Measurements from ENCODE around the gene CHMP5. TPM values are rescaled to one million over a fixed set of nuclear protein-coding genes. Genes with fewer than 3 reads are reported as not detected.

CHMP5 gene
- 53.8 TPM for total RNA-seq
- long read RNA-seq, transcript CHMP5-201 (8 exons, 1,477 nt), result major isoform, 88 of 91 reads
- long read RNA-seq, partial matches to known transcripts, result 1 of 91 reads
- long read RNA-seq, other reads (novel, unspliced or antisense), result 2 of 91 reads

DNA sequence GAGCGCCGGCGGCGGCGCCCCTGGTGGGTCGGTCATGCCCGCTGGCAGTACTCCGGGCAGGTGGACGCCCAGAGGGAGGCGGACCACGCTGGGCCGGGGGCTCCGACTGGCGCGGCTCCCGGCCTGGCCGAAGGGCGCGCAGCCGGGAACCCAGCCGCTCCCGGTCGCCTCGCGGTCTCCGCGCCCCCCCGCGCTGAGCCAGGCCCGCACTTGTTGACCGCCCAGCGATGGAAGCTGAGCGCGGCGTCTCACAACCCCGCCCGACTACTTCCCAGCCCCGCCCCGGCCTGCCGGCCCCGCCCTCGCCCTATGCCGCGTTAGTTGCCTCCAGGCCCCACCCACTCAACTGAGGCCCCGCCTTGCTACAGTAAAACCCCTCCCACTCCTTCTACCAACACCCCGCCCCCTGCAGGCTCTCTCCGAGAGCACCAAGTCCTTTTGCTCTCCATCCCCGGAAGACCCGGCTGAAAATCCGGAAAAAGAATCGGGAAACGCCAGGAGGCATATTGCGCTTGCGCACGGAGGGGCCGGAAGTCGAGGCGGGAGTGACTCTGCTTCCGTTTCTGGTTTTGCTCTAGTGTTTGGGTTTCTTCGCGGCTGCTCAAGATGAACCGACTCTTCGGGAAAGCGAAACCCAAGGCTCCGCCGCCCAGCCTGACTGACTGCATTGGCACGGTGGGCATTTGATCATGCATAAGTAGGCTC is at the start of gene CHMP5, which contains the start of gene BAG1:
CHMP5 (plus strand) TSS at position 577 of the 705 bp plus-strand sequence; CDS start at position 607, 30 bp downstream.
BAG1 (minus strand) TSS at position 236 of the 705 bp plus-strand sequence.
- intact Hi-C loops (cut with DNase I), result loop anchor here (5.0 kb wide), 1 partner anchor 237 kb away; the partner anchor contains the start of gene DNAJA1
- peak; percentile 100 for DNase-seq (ENCODE audit: low spot score)

GRCh38 chr9:33220681-33221567 is 43.9 kb upstream of the CHMP5 start:
- intact Hi-C loops (cut with DNase I), result loop anchor here (5.0 kb wide), 1 partner anchor 49 kb away; no protein-coding TSS in a partner anchor
- DNase-seq (ENCODE audit: low spot score), result no peak

DNA sequence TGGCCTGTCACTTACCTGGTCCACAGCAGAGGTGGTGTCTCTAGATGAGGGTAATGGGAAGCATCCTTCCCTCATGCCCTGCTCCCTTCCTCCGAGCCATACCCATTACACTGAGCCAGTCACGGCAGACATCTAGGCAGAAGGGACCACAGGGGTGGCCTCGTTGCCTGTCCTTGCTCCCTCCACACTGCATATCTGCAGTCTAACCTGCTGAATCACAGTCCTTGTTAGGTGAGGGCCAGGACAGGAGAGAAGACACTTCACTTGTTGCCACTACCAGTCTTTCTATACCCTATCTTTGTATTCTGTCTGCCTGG is 43.3 kb upstream of the CHMP5 start:
- DNase-seq (ENCODE audit: low spot score), result no peak
- intact Hi-C loops (cut with DNase I), result loop anchor here (5.0 kb wide), 1 partner anchor 49 kb away; no protein-coding TSS in a partner anchor

GRCh38 chr9:33222031-33222430 is 42.8 kb upstream of the CHMP5 start:
- intact Hi-C loops (cut with DNase I), result loop anchor here (5.0 kb wide), 1 partner anchor 50 kb away; no protein-coding TSS in a partner anchor
- no peak for DNase-seq (ENCODE audit: low spot score)

DNA sequence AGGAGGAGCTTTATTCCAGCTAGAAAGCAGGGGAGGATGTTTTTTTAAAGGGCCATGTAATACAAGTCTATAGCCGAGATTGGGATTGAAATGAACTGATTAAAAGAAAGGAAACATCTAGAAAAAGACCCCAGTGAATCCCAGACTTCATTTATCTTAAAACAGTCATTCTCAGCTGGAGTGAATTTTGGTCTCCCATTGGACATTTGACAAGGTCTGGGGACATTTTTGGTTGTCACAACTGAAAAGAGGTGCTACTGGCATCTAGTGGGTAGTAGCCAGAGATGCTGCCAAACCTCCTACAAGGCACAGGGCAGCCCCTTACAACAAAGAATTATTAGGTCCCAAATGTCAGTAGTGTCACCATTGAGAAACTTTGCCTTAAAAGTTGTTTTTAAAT is 41.2 kb upstream of the CHMP5 start:
- no peak for DNase-seq (ENCODE audit: low spot score)
- intact Hi-C loops (cut with DNase I), result loop anchor here (5.0 kb wide), 1 partner anchor 51 kb away; no protein-coding TSS in a partner anchor

GRCh38 chr9:33225319-33226147 is 39.3 kb upstream of the CHMP5 start:
- intact Hi-C loops (cut with DNase I), result loop anchor here (1.0 kb wide), 1 partner anchor 144 kb away; no protein-coding TSS in a partner anchor
- DNase-seq (ENCODE audit: low spot score), result no peak

DNA sequence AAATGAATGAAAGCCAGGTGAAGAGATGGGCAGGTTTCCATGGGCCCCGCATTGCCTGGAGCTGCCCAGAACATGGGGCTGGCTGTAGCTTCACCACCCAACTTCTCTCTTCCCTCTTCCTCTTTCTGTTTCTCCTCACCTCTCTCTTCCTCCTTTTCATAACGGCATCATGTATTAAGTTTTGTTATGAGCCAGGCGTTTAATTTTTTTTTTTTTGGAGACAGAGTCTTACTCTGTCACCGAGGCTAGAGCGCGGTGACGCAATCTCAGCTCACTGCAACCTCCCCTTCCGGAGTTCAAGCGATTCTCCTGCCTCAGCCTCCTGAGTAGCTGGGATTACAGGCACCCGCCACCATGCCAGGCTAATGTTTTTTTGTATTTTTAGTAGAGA is 37.8 kb upstream of the CHMP5 start:
- intact Hi-C loops (cut with DNase I), result no loop called here
- DNase-seq (ENCODE audit: low spot score), result peak; percentile 84

DNA sequence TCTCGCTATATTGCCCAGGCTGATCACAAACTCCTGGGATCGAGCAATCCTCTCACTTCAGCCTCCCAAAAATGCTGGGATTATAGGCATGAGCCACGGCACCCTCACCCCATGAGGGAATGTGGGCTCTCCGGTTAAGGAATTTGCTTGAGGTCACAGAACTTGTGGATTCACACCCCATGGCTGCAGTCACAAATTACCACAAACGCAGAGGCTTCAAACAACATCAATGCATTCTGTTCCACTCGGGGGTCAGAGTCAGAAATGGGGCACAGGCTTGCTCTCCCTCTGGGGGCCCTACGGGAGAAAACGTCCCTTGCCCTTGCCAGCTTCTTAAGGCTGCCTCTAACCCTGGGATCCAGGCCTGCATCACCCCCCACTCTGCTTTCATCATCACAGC is 37.1 kb upstream of the CHMP5 start:
- intact Hi-C loops (cut with DNase I), result no loop called here
- no peak for DNase-seq (ENCODE audit: low spot score)

GRCh38 chr9:33228606-33229005 is 36.2 kb upstream of the CHMP5 start:
- DNase-seq (ENCODE audit: low spot score), result no peak
- intact Hi-C loops (cut with DNase I), result no loop called here

DNA sequence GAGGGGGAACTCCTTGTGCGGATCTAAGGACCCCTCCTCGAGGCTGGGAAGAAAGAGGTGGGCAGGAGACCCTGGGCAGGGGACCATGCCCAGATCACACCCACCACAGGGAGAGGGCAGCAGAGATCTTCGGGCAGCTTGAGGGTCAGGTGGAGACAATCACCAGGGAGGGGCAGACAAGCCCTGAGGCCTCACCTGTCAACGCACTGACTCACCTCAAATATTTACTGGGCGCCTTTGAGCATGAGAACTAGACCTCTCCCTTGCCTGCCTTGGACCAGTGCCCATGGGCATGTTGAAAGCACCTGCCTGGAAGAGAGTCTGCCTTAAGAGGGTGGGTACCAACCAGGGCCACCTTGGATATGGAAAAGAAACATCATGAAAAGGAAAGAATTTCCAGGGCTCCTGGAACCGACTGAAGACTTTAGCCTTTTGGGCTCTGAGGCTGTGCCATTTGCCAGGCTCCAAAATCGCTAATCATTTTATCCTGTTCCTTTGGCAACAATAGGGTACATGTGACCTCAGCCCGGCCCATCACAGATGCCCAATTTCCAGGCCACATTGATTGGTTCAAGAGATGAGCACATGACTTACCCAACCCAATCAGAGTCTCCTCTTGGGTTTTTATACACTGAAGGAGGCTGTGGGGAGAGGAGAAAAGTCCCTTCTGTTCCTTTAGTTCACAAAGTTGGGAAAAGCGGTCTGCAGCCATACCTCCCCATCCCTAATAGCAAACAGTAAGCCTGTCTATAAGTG is 35.3 kb upstream of the CHMP5 start:
- intact Hi-C loops (cut with DNase I), result no loop called here
- no peak for DNase-seq (ENCODE audit: low spot score)

- no peak for DNase-seq (ENCODE audit: low spot score)
- intact Hi-C loops (cut with DNase I), result no loop called here
Measured at GRCh38 chr9:33230756-33231622, 33.9 kb upstream of the CHMP5 start.

DNA sequence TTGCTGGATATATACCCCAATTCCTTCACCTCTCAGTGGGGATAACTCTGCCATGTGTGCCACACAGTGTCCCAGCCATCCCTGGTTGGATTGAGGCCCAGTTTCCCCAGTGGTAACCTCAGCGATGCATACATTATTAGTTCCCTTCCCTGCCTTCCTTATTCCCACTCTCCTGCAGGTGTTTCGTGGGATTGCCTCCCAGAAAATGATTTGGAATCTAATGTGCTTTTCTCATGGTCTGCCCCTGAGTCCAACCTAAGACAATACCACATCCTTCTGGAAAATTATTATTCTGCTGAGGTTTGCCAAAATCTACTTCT is 33.3 kb upstream of the CHMP5 start:
- DNase-seq (ENCODE audit: low spot score), result no peak
- intact Hi-C loops (cut with DNase I), result no loop called here

- intact Hi-C loops (cut with DNase I), result no loop called here
- DNase-seq (ENCODE audit: low spot score), result no peak
Measured at GRCh38 chr9:33232815-33233214, 32.0 kb upstream of the CHMP5 start.

DNA sequence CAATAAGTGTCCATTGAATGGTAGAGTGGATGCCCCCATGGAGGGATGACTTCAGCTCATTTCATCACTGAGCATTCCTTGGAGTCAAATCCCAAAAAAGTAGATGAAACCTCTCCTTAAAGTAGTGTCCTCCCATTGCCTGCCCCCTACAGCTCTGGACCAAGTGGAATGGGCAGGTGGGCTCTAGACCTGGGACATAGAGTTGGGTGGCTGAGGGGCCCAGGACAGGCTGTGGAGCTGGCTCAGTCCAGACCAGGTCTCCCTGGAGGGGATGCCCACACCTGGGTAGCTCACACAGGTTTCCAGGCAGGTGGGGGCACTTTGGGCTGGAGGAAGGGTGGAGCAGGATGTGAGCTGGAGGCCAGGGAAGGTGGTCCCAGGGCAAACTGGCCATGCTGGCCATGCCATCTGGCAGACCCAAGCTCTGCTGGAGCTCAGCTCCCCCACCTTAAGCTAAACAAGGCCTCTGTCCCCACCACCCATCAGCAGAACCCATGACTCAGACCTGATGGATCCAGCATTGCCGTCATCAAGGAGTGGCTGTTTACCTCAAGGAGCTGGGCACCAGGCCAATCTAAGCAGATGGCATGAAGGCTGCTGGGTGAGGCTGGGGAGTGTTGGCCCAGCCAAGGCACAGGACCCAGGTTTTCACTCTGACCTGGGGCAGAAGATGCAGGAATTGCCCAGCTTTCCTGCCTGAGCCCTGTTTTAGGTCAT is 31.1 kb upstream of the CHMP5 start:
- intact Hi-C loops (cut with DNase I), result no loop called here
- peak; percentile 0 for DNase-seq (ENCODE audit: low spot score)

DNA sequence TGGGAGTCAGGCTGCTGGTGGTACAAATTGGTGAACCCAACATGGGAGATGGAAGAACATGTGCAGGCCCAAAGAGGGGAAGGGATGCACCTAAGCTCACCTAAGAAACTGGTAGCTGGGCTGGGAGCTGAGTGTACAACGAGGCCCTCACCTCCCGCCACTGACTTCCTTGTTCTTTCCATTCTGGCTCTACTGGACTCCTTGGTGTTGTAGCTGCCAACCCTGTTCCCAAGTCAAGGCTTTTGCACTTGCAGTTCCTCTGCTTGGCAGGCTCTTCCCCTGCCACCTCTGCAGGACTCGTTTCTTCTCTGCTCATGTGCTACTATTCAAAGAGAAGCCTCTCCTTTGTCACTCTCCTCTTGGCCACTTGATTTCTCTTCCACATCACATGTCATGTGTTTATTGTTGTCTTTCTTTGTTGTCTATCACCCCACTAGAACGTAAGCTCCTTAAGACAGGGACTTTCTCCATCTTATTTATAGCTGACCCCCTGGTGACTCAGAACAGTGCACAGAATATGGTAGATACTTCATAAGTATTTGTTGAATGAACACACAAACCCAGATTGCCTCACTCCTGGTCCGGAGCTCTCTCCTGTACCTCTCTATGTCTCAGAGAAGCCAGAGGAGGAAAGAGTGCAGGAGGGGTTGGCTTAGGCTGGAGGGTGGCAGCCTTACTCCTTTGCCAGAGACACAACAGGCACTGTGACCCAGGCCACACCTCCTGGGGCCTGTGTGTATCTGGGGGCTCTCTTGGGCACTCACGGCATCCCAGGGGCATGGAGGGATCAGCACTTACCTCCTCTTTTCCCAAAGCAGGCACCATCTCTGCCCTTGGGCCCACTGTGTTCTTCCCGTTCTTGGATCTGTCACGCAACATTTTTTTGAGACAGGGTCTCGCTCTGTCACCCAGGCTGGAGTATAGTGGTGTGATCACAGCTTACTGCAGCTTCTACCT is 30.1 kb upstream of the CHMP5 start:
- no peak for DNase-seq (ENCODE audit: low spot score)
- intact Hi-C loops (cut with DNase I), result no loop called here

DNA sequence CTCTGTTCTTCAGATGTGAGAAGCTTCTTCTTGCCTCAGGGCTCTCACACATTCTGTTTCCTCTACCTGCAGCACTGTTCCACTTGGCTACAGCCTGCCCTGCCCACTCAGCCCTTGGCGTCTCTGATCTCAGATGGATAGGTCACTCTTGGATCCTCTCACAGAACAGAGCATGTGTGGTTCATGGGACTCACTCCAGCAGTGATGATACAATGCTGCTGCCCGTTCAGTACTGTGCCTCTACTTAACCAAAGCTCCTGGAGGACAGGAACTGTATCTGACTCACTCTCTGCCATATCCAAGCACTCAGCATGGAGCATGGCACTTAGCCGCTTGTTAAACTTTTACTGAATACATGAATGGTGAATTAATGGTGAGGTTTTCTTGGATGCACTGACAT is 28.3 kb upstream of the CHMP5 start:
- intact Hi-C loops (cut with DNase I), result no loop called here
- DNase-seq (ENCODE audit: low spot score), result no peak

All from cardiac septum (tissue), 1 donor.